SK-N-SH (cell line): ENCODE measurements around the gene ZSCAN21. TPM values are rescaled to one million over a fixed set of nuclear protein-coding genes. Genes with fewer than 3 reads are reported as not detected.
A peak's percentile ranks its signal among the peaks of the same experiment; 100 is the strongest.

Experiments used
- CTCF ChIA-PET: fragments of 300-600, 350-600 bp; formaldehyde crosslinking; extraction: SDS; loops from one replicate; lab custom pipeline; 2021; lab: Yijun Ruan, JAX
- POLR2A ChIA-PET: fragments of 350-600 bp; sonication (Branson Sonifier 250); formaldehyde crosslinking; extraction: SDS; loops from one replicate; lab custom pipeline; 2020; ENCODE audit warnings: antibody characterized with exemption, inconsistent platforms; lab: Yijun Ruan, JAX
- DNase-seq: peaks from one replicate; pipeline ENCODE4 v3.0.0; 2012
- H2AFZ ChIP-seq: fragments of 200-600 bp; sonication (generic); 2 replicates; pipeline ENCODE4 v1.8.1; 2016; ENCODE audit warnings: antibody characterized with exemption, mild to moderate bottlenecking, low read depth
- H3F3A ChIP-seq: fragments of 200-600 bp; sonication (generic); replicated peaks from 2 replicates; pipeline ENCODE3; 2016; ENCODE audit warnings: antibody characterized with exemption, mild to moderate bottlenecking; ENCODE audit not compliant: insufficient read depth
- H3K27ac ChIP-seq, 2 experiments: fragments of 200-500 bp in 1 of 2; fragments of 200-600 bp in 1 of 2; sonication (Bioruptor generic) in 1 of 2; sonication (generic), shearing (Covaris generic) in 1 of 2; 2 replicates each; pipeline versions ENCODE4 v1.5.1 to v1.6.1; 2014 to 2016; ENCODE audit warnings: low read depth in 2 of 2, inconsistent platforms in 1 of 2, low read length in 1 of 2, mild to moderate bottlenecking in 1 of 2, mixed read lengths in 1 of 2
- H3K27me3 ChIP-seq: fragments of 200-600 bp; sonication (generic), shearing (Covaris generic); 2 replicates; pipeline ENCODE4 v1.6.1; 2016; ENCODE audit warnings: mixed run types; ENCODE audit not compliant: insufficient read depth
- H3K36me3 ChIP-seq, 2 experiments: fragments of 200-500 bp in 1 of 2; fragments of 200-600 bp in 1 of 2; sonication (Bioruptor generic) in 1 of 2; sonication (generic) in 1 of 2; replicated peaks in 1 of 2; 2 replicates each; pipeline versions ENCODE3 to v1.5.1; 2014 to 2016; ENCODE audit warnings: low read length in 1 of 2, mild to moderate bottlenecking in 1 of 2; ENCODE audit not compliant: insufficient read depth in 2 of 2, control insufficient read depth in 1 of 2
- H3K4me1 ChIP-seq, 2 experiments: fragments of 200-500 bp in 1 of 2; fragments of 200-600 bp in 1 of 2; sonication (Bioruptor generic) in 1 of 2; sonication (generic), shearing (Covaris generic) in 1 of 2; 2 replicates each; pipeline versions ENCODE4 v1.5.1 to v1.6.1; 2014 to 2016; ENCODE audit warnings: low read depth in 1 of 2, low read length in 1 of 2, mixed run types in 1 of 2; ENCODE audit not compliant: insufficient read depth in 2 of 2, control insufficient read depth in 1 of 2
- H3K4me2 ChIP-seq: fragments of 200-600 bp; sonication (generic), shearing (Covaris generic); 2 replicates; pipeline ENCODE4 v1.6.1; 2017; ENCODE audit warnings: mixed run types
- H3K4me3 ChIP-seq, 2 experiments: fragments of 200-500 bp in 1 of 2; fragments of 200-600 bp in 1 of 2; sonication (Bioruptor generic) in 1 of 2; sonication (generic), shearing (Covaris generic) in 1 of 2; 2 replicates each; pipeline versions ENCODE4 v1.5.1 to v1.8.1; 2014 to 2016; ENCODE audit warnings: low read depth in 2 of 2, inconsistent platforms in 1 of 2, low read length in 1 of 2, mild to moderate bottlenecking in 1 of 2, mixed read lengths in 1 of 2, moderate library complexity in 1 of 2
- H3K79me2 ChIP-seq: fragments of 200-600 bp; sonication (generic); 2 replicates; pipeline ENCODE4 v1.8.1; 2017; ENCODE audit warnings: mild to moderate bottlenecking; ENCODE audit not compliant: insufficient read depth
- H3K9ac ChIP-seq: fragments of 200-600 bp; sonication (generic); 2 replicates; pipeline ENCODE4 v1.6.1; 2017; ENCODE audit warnings: mixed run types
- H3K9me2 ChIP-seq: fragments of 200-600 bp; sonication (generic); 2 replicates; pipeline ENCODE4 v1.6.1; 2017; ENCODE audit warnings: mixed run types
- H3K9me3 ChIP-seq: fragments of 200-600 bp; sonication (generic); 2 replicates; pipeline ENCODE4 v1.6.1; 2017; ENCODE audit warnings: mixed run types, mild to moderate bottlenecking, moderate library complexity
- H4K20me1 ChIP-seq: fragments of 200-600 bp; sonication (generic); 2 replicates; pipeline ENCODE4 v1.6.1; 2017; ENCODE audit warnings: mild to moderate bottlenecking, mixed run types; ENCODE audit not compliant: insufficient read depth
- CHD2 ChIP-seq: fragments of 150-350 bp; IDR thresholded peaks from 2 replicates; pipeline ENCODE4 v1.6.1; 2018; ENCODE audit warnings: low read length; ENCODE audit not compliant: partially characterized antibody
- EP300 ChIP-seq, 2 experiments: IDR thresholded peaks; 2 replicates each; pipeline versions ENCODE4 v1.4.0 to v1.6.1; 2012; ENCODE audit warnings: borderline replicate concordance in 1 of 2, low read depth in 1 of 2, low read length in 1 of 2
- GABPA ChIP-seq: IDR thresholded peaks from 2 replicates; pipeline ENCODE4 v1.4.0; 2012; ENCODE audit warnings: low read depth, mild to moderate bottlenecking
- MEF2A ChIP-seq: IDR thresholded peaks from 2 replicates; pipeline ENCODE4 v1.4.0; 2012; ENCODE audit warnings: low read depth, borderline replicate concordance
- MXI1 ChIP-seq: IDR thresholded peaks from 2 replicates; pipeline ENCODE4 v1.6.1; 2012; ENCODE audit warnings: mild to moderate bottlenecking, low read depth, low read length, improper control_type of control experiment
- NFIC ChIP-seq: IDR thresholded peaks from 2 replicates; pipeline ENCODE4 v1.4.0; 2012; ENCODE audit warnings: borderline replicate concordance
- POLR2AphosphoS5 ChIP-seq: IDR thresholded peaks from 2 replicates; pipeline ENCODE4 v1.6.1; 2012; ENCODE audit warnings: low read depth, low read length
- RAD21 ChIP-seq: IDR thresholded peaks from 2 replicates; pipeline ENCODE4 v1.6.1; 2012; ENCODE audit warnings: mild to moderate bottlenecking, low read length
- RCOR1 ChIP-seq: fragments of 150-350 bp; IDR thresholded peaks from 2 replicates; pipeline ENCODE4 v1.6.1; 2017; ENCODE audit warnings: antibody characterized with exemption, low read length
- RXRA ChIP-seq: IDR thresholded peaks from 2 replicates; pipeline ENCODE4 v1.4.0; 2012; ENCODE audit warnings: low read depth, mild to moderate bottlenecking, borderline replicate concordance
- SIN3A ChIP-seq: IDR thresholded peaks from 2 replicates; pipeline ENCODE4 v1.6.1; 2012; ENCODE audit warnings: low read depth, mild to moderate bottlenecking, low read length, moderate library complexity, borderline replicate concordance
- SMC3 ChIP-seq: IDR thresholded peaks from 2 replicates; pipeline ENCODE4 v1.6.1; 2012; ENCODE audit warnings: low read depth, low read length, improper control_type of control experiment
- YY1 ChIP-seq: IDR thresholded peaks from 2 replicates; pipeline ENCODE4 v1.4.0; 2012; ENCODE audit warnings: low read depth, mild to moderate bottlenecking
- WGBS: methylation state at CpG from one replicate; pipeline ENCODE4 v1.1.6; 2017; ENCODE audit warnings: low lambda C conversion rate; 5-methylcytosine and 5-hydroxymethylcytosine counted together
- polyA plus RNA-seq, 3 experiments: library from polyadenylated mRNA; depleted of rRNA; stranded (reverse); fragments of >200 nt; gene quantifications; 2 replicates each; pipeline ENCODE4 v1.2.3, GENCODE V29; 2012
- TF ChIP-seq, protein P1 (sequence below): fragments of 150-350 bp; IDR thresholded peaks from 2 replicates; pipeline ENCODE4 v1.6.1; 2016; ENCODE audit warnings: mild to moderate bottlenecking, low read depth, low read length
- TF ChIP-seq, protein P2 (sequence below): IDR thresholded peaks from 2 replicates; pipeline ENCODE4 v1.6.1; 2012; ENCODE audit warnings: mild to moderate bottlenecking, low read depth, low read length, moderate library complexity

ZSCAN21 gene
- polyA plus RNA-seq, 1 of the 3 experiments (the other 2 are of a cell fraction) = 17.5 TPM

DNA sequence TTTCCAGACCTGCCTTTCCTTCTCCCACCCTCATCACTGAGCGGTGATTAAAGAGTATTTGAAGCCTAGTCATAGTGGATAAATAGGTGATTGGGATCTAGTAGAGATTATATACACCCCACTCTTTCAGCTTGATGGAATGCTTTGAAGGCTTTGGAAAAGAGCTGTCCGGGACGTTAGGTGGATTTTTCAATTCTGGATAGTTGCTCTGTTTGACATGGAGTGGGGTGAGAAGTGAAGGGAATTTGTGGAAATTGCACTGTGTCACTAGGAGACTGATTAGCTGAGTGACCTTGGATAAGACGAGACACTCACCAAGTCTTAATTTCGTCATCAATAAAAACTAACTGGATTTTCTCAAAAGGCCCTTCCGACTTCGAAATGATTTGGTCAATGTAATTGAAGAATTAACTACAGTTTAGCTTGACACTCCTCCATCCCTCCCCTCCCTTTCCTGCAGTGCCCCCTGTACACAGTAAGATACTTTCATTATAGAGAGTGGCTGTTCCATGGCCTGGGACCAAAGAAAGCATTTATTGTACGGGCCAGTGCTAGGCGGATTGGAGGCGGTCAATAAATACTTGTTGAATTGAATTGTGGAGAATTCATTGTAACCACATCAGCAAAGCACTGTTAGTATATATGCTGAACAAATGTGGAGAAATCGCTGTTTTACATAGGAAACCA lies 33.2 kb upstream of the ZSCAN21 start:
- ChIA-PET POLR2A (interaction anchor here (0.6 to 3.5 kb wide), 9 partner anchors 10 to 84 kb away, joined by 3 to 24 read pairs (median 4); partner anchors contain the start of genes AP4M1, MCM7 and ZSCAN21), CTCF (interaction anchor here (0.7 to 7.3 kb wide), 6 partner anchors 19 to 116 kb away, joined by 4 to 59 read pairs (median 6); partner anchors contain the start of gene ZSCAN21)
- Histone ChIP-seq H3K27ac (peak overlapping the region; percentile 78 to 85), H3K4me3 (peak overlapping the region; percentile 78 to 89), H3K4me1 (peaks cover 0 to 12% of the 10 kb centered on the region in 2 experiments; a peak in 3 of 4 replicates), H3K27me3 (no peaks in the 10 kb centered on the region), H3K9me2 (no peaks in the 10 kb centered on the region), H3K9ac (peak overlapping the region; percentile 99), H3F3A (no peaks in the 10 kb centered on the region), H3K9me3 (no peaks in the 10 kb centered on the region), H3K4me2 (peak overlapping the region; percentile 76), H2AFZ (no peak overlapping the region), H4K20me1 (peaks cover 47% of the 10 kb centered on the region), H3K79me2 (peaks cover 58% of the 10 kb centered on the region), H3K36me3 (peaks cover 5 to 13% of the 10 kb centered on the region in 2 experiments)
- DNase-seq = peak; percentile 72
- no peak for TF ChIP-seq MEF2A
- TF ChIP-seq YY1 = no peak
- no peak for TF ChIP-seq RXRA
- no peak for TF ChIP-seq CHD2
- TF ChIP-seq GABPA = no peak
- no peak for TF ChIP-seq RAD21
- no peak for TF ChIP-seq NFIC
- no peak for TF ChIP-seq EP300 (IDR thresholded peaks at IDR 0.05; ENCODE audit: borderline replicate concordance in 1 of 2, low read depth in 1 of 2, low read length in 1 of 2)
- TF ChIP-seq MXI1 = 0 out of 2 replicates have a peak, but pooled peaks have one; percentile 15
- TF ChIP-seq POLR2AphosphoS5 = 0 out of 2 replicates have a peak, but pooled peaks have one; percentile 22
- TF ChIP-seq SIN3A = peak; percentile 23; the same call in 1 of the 2 replicates
- TF ChIP-seq, protein P1, sequence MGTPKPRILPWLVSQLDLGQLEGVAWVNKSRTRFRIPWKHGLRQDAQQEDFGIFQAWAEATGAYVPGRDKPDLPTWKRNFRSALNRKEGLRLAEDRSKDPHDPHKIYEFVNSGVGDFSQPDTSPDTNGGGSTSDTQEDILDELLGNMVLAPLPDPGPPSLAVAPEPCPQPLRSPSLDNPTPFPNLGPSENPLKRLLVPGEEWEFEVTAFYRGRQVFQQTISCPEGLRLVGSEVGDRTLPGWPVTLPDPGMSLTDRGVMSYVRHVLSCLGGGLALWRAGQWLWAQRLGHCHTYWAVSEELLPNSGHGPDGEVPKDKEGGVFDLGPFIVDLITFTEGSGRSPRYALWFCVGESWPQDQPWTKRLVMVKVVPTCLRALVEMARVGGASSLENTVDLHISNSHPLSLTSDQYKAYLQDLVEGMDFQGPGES = no peak
- no peak for TF ChIP-seq RCOR1
- TF ChIP-seq, protein P2, sequence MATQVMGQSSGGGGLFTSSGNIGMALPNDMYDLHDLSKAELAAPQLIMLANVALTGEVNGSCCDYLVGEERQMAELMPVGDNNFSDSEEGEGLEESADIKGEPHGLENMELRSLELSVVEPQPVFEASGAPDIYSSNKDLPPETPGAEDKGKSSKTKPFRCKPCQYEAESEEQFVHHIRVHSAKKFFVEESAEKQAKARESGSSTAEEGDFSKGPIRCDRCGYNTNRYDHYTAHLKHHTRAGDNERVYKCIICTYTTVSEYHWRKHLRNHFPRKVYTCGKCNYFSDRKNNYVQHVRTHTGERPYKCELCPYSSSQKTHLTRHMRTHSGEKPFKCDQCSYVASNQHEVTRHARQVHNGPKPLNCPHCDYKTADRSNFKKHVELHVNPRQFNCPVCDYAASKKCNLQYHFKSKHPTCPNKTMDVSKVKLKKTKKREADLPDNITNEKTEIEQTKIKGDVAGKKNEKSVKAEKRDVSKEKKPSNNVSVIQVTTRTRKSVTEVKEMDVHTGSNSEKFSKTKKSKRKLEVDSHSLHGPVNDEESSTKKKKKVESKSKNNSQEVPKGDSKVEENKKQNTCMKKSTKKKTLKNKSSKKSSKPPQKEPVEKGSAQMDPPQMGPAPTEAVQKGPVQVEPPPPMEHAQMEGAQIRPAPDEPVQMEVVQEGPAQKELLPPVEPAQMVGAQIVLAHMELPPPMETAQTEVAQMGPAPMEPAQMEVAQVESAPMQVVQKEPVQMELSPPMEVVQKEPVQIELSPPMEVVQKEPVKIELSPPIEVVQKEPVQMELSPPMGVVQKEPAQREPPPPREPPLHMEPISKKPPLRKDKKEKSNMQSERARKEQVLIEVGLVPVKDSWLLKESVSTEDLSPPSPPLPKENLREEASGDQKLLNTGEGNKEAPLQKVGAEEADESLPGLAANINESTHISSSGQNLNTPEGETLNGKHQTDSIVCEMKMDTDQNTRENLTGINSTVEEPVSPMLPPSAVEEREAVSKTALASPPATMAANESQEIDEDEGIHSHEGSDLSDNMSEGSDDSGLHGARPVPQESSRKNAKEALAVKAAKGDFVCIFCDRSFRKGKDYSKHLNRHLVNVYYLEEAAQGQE = no peak
- TF ChIP-seq SMC3 = no peak
- 9% methylated on average over 11 of the region's 11 CpGs for WGBS
